Breast epithelium (tissue), 4 donors: Measurements from ENCODE around the gene HEBP1. TPM values are rescaled to one million over a fixed set of nuclear protein-coding genes. Genes with fewer than 3 reads are reported as not detected.

Experiments used
- DNase-seq, 2 donors: peaks; one replicate each; pipeline ENCODE4 v3.0.0-alpha.2; 2019; ENCODE audit warnings: low spot score in 2 of 2
- H3K27ac ChIP-seq, 2 donors: fragments of 200-600 bp; sonication (generic) in 1 of 2; one replicate each; pipeline ENCODE4 v1.5.1; 2016 to 2019; ENCODE audit warnings: mild to moderate bottlenecking in 1 of 2
- H3K27me3 ChIP-seq, 2 donors: fragments of 200-600 bp; sonication (generic) in 1 of 2; one replicate each; pipeline versions ENCODE4 v1.5.1 to v1.6.0; 2017 to 2019; ENCODE audit warnings: control low read depth in 1 of 2, mild to moderate bottlenecking in 1 of 2
- H3K36me3 ChIP-seq: fragments of 200-600 bp; one replicate; pipeline ENCODE4 v1.5.1; 2019
- H3K4me1 ChIP-seq, 2 donors: fragments of 200-600 bp; sonication (generic); one replicate each; pipeline ENCODE4 v1.5.1; 2016 to 2019; ENCODE audit warnings: control low read depth in 1 of 2
- H3K4me3 ChIP-seq, 3 donors: fragments of 200-600 bp; sonication (generic); 1 replicate in 2 of 3; 2 replicates in 1 of 3; pipeline ENCODE4 v1.5.1; 2016 to 2019; ENCODE audit warnings: mild to moderate bottlenecking in 3 of 3, moderate library complexity in 2 of 3
- H3K9me3 ChIP-seq, 2 donors: fragments of 200-600 bp; sonication (generic) in 1 of 2; one replicate each; pipeline ENCODE4 v1.5.1; 2016 to 2019; ENCODE audit warnings: control low read depth in 1 of 2
- POLR2A ChIP-seq: fragments of 450-650 bp; IDR thresholded peaks from one replicate; pipeline ENCODE4 v1.6.1; 2016; ENCODE audit warnings: antibody characterized with exemption, mild to moderate bottlenecking, moderate library complexity
- POLR2AphosphoS5 ChIP-seq, 3 donors: sonication (generic); formaldehyde crosslinking; IDR thresholded peaks; one replicate each; pipeline ENCODE4 v1.6.1; 2017; ENCODE audit warnings: antibody characterized with exemption in 3 of 3
- intact Hi-C: fragments of 100-400 bp; cut with DNase I; formaldehyde crosslinking; loops from one replicate; pipeline ENCODE4 v1.15.1; 2023; ENCODE audit warnings: low total_unique reads
- total RNA-seq, 3 donors: library from RNA; depleted of rRNA; stranded (reverse); fragments of >200 nt; gene quantifications; one replicate each; pipeline ENCODE4 v1.1.0, GENCODE V29; 2016
- TF ChIP-seq, protein P1 (sequence below), 3 donors: fragments of 450-650 bp; IDR thresholded peaks; one replicate each; pipeline ENCODE4 v1.5.1; 2016 to 2017; ENCODE audit warnings: antibody characterized with exemption in 3 of 3, mild to moderate bottlenecking in 3 of 3, moderate library complexity in 3 of 3

HEBP1 gene
- total RNA-seq, 3 donors from 2014 or later = 36.4 to 64.5 (median 39.7) TPM

GRCh38 chr12:12958886-12959285, 41.2 kb downstream of the HEBP1 start:
- no peaks in the 10 kb centered on the region for H3K4me1 ChIP-seq
- DNase-seq = no peak
- TF ChIP-seq POLR2A (no peak), POLR2AphosphoS5 (IDR thresholded peaks at IDR 0.05) (no peak)
- TF ChIP-seq, protein P1, sequence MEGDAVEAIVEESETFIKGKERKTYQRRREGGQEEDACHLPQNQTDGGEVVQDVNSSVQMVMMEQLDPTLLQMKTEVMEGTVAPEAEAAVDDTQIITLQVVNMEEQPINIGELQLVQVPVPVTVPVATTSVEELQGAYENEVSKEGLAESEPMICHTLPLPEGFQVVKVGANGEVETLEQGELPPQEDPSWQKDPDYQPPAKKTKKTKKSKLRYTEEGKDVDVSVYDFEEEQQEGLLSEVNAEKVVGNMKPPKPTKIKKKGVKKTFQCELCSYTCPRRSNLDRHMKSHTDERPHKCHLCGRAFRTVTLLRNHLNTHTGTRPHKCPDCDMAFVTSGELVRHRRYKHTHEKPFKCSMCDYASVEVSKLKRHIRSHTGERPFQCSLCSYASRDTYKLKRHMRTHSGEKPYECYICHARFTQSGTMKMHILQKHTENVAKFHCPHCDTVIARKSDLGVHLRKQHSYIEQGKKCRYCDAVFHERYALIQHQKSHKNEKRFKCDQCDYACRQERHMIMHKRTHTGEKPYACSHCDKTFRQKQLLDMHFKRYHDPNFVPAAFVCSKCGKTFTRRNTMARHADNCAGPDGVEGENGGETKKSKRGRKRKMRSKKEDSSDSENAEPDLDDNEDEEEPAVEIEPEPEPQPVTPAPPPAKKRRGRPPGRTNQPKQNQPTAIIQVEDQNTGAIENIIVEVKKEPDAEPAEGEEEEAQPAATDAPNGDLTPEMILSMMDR (IDR thresholded peaks at IDR 0.05) = no peak
- no peaks in the 10 kb centered on the region for H3K36me3 ChIP-seq
- intact Hi-C loops = no loop called here
- no peak overlapping the region for H3K4me3 ChIP-seq
- H3K27me3 ChIP-seq = no peaks in the 10 kb centered on the region
- no peak overlapping the region for H3K27ac ChIP-seq
- no peaks in the 10 kb centered on the region for H3K9me3 ChIP-seq

DNA sequence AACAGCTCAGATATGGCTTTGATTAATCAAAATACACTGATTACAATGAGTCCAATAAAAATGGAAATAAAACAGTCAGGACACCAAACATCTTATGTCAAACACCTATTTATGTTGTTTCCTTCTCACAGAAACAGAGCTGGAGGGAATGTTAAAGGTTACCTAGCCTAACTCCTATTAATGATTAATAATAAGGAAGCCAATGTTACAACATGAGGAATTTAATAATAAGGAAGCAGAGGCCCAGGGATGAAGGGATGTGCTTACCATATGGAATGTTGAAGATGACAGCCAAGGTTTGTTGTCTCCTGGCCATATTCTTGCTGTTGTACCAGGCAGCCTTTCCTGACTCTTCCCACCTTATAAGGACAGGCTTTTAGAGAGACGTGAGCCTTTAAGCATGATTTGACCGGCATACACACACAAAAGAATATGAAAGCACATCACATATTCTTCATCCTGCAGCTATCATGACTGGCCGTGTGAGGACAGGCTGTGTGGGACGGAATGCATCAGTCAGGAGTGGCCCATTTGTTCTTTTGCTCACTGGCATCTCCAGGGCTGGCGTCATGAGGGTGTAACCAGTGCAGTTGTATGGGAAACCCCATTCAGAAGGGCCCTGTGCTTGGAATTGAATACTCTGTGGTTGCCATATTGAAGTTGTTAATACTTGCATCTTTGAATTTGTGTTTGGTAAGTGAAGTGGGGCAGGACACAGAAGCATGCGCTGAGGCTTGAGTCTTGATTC, 45.0 kb downstream of the HEBP1 start:
- no peaks in the 10 kb centered on the region for H3K9me3 ChIP-seq
- H3K4me1 ChIP-seq = no peaks in the 10 kb centered on the region
- intact Hi-C loops = no loop called here
- no peak overlapping the region for H3K27ac ChIP-seq
- no peaks in the 10 kb centered on the region for H3K27me3 ChIP-seq
- H3K36me3 ChIP-seq = no peaks in the 10 kb centered on the region
- TF ChIP-seq, protein P1 (IDR thresholded peaks at IDR 0.05) = no peak
- TF ChIP-seq POLR2A = no peak
- TF ChIP-seq POLR2AphosphoS5 (IDR thresholded peaks at IDR 0.05) = no peak
- DNase-seq = no peak
- no peak overlapping the region for H3K4me3 ChIP-seq

- Histone ChIP-seq H3K36me3 (no peaks in the 10 kb centered on the region), H3K27me3 (no peaks in the 10 kb centered on the region), H3K4me1 (no peaks in the 10 kb centered on the region), H3K9me3 (no peaks in the 10 kb centered on the region), H3K27ac (no peak overlapping the region), H3K4me3 (no peak overlapping the region)
- TF ChIP-seq, protein P1 (IDR thresholded peaks at IDR 0.05) = no peak
- DNase-seq = no peak
- intact Hi-C loops = no loop called here
These were observed 45.7 kb downstream of the HEBP1 start for GRCh38 chr12:12954356-12954755.

DNA sequence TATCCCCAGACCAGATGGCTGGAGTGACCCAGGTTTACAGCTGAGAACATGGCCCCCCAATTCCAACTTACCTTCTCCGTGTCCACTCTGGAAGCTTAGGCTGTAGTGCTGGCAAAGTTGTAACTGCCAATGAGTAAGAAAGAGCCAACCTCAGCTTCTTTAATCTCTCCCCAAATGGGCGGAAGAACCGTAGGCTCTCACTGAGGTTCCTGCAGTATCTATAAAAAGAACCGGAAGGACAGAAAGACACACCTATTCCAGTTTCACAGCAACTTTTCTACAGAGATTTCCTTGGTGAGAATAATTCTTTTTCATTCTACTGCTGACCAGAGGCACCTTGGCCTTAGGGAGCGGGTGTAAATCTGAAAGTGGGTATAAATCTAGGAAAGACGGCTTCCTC, 48.0 kb downstream of the HEBP1 start, which contains the start of gene GPRC5D:
GPRC5D (minus strand) TSS at position 135 of the 400 bp plus-strand sequence. CDS start 1,786 bp downstream, outside the sequence.
- Histone ChIP-seq H3K4me3 (no peak within 1 kb of the TSS), H3K27me3 (no peaks in the 10 kb centered on the region), H3K4me1 (no peaks in the 10 kb centered on the region), H3K9me3 (no peaks in the 10 kb centered on the region), H3K27ac (no peak within 1 kb of the TSS), H3K36me3 (no peaks in the 10 kb centered on the region)
- no peak for DNase-seq
- TF ChIP-seq, protein P1 (IDR thresholded peaks at IDR 0.05) = no peak
- no peak for TF ChIP-seq POLR2AphosphoS5 (IDR thresholded peaks at IDR 0.05)
- no peak for TF ChIP-seq POLR2A
- intact Hi-C loops = no loop called here

DNA sequence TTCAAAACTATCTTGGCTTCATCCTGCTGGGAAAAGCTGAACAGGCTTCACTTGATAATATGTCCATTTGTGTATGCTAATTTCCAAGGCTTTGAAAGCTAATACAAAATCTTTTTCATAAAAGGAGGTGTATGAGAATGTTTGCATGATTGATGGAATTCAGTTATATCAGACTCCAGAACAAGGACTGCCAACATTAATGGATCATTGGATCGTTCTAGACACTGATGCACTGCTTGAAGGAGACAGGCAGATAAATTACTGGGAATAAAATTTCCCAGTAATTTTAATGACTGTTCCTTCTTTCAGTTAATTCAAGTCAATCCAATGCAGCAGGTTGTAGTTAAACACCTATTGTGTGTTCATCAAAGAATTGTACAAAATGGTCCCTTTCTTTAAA, 48.6 kb downstream of the HEBP1 start:
- intact Hi-C loops = no loop called here
- no peak for DNase-seq
- no peaks in the 10 kb centered on the region for H3K27me3 ChIP-seq
- no peak overlapping the region for H3K4me3 ChIP-seq
- no peaks in the 10 kb centered on the region for H3K4me1 ChIP-seq
- H3K27ac ChIP-seq = no peak overlapping the region
- no peaks in the 10 kb centered on the region for H3K36me3 ChIP-seq
- TF ChIP-seq, protein P1 (IDR thresholded peaks at IDR 0.05) = no peak
- no peak for TF ChIP-seq POLR2A
- no peak for TF ChIP-seq POLR2AphosphoS5 (IDR thresholded peaks at IDR 0.05)
- no peaks in the 10 kb centered on the region for H3K9me3 ChIP-seq
